Mesothelial cell of epicardium (in vitro differentiated cells): ENCODE results near the gene DSTN. TPM values are rescaled to one million over a fixed set of nuclear protein-coding genes. Genes with fewer than 3 reads are reported as not detected.
A peak's percentile ranks its signal among the peaks of the same experiment; 100 is the strongest.

Experiments
- DNase-seq, 2 experiments: peaks; one replicate each; pipeline ENCODE4 v3.0.0; 2021; ENCODE audit warnings: low spot score in 2 of 2; ENCODE audit not compliant: unreplicated experiment in 2 of 2
- H3K27ac Mint-ChIP-seq: 2 replicates; pipeline ENCODE4 v1.8.0; 2021; ENCODE audit warnings: mixed read lengths
- H3K27me3 Mint-ChIP-seq: 2 replicates; pipeline ENCODE4 v1.8.0; 2021; ENCODE audit warnings: low read depth, mixed read lengths
- H3K36me3 Mint-ChIP-seq: 2 replicates; pipeline ENCODE4 v1.8.0; 2021; ENCODE audit warnings: mixed read lengths
- H3K4me1 Mint-ChIP-seq: 2 replicates; pipeline ENCODE4 v1.8.0; 2021; ENCODE audit warnings: mixed read lengths
- H3K4me3 Mint-ChIP-seq: 2 replicates; pipeline ENCODE4 v1.8.0; 2021; ENCODE audit warnings: mild to moderate bottlenecking, moderate library complexity, mixed read lengths
- H3K9me3 Mint-ChIP-seq: 2 replicates; pipeline ENCODE4 v1.8.0; 2021; ENCODE audit warnings: mixed read lengths
- CTCF ChIP-seq: fragments of 200-600 bp; sonication (generic); IDR thresholded peaks from one replicate; pipeline ENCODE4 v1.5.0; 2021; ENCODE audit warnings: antibody characterized with exemption; ENCODE audit not compliant: unreplicated experiment
- total RNA-seq: library from RNA; stranded (reverse); gene quantifications from 3 replicates; pipeline ENCODE4 v1.2.1, GENCODE V29; 2021

Gene DSTN
- total RNA-seq, 1 donor from 2014 or later: 192 TPM

- TF ChIP-seq CTCF: no peak
- Mint-ChIP-seq H3K4me1 (peaks cover 33% of the 10 kb centered on the region), H3K27ac (no peak overlapping the region), H3K4me3 (no peak overlapping the region), H3K36me3 (peaks cover 17% of the 10 kb centered on the region), H3K27me3 (no peaks in the 10 kb centered on the region), H3K9me3 (peaks cover 11% of the 10 kb centered on the region)
- no peak for DNase-seq
Measured at GRCh38 chr20:17598013-17598550, 28.2 kb downstream of the DSTN start.

GRCh38 chr20:17601957-17602356 is 32.1 kb downstream of the DSTN start:
- DNase-seq: no peak
- H3K27ac Mint-ChIP-seq: peak overlapping the region; percentile 51

GRCh38 chr20:17602493-17602892 is 32.6 kb downstream of the DSTN start:
- H3K4me1 Mint-ChIP-seq: peaks cover 2% of the 10 kb centered on the region
- peaks cover 19% of the 10 kb centered on the region for H3K36me3 Mint-ChIP-seq
- H3K27ac Mint-ChIP-seq: no peak overlapping the region
- no peak for DNase-seq
- no peak overlapping the region for H3K4me3 Mint-ChIP-seq
- H3K27me3 Mint-ChIP-seq: no peaks in the 10 kb centered on the region
- peaks cover 8% of the 10 kb centered on the region for H3K9me3 Mint-ChIP-seq
- no peak for TF ChIP-seq CTCF

More at GRCh38 chr20:17601957-17602356, 32.1 kb downstream of the DSTN start:
- Mint-ChIP-seq H3K36me3 (peaks cover 22% of the 10 kb centered on the region), H3K4me1 (peaks cover 2% of the 10 kb centered on the region), H3K27me3 (no peaks in the 10 kb centered on the region), H3K4me3 (no peak overlapping the region), H3K9me3 (peaks cover 11% of the 10 kb centered on the region)
- TF ChIP-seq CTCF: no peak

GRCh38 chr20:17605131-17605660 is 35.3 kb downstream of the DSTN start:
- no peak for TF ChIP-seq CTCF
- H3K4me1 Mint-ChIP-seq: peaks cover 2% of the 10 kb centered on the region
- no peak overlapping the region for H3K4me3 Mint-ChIP-seq
- DNase-seq: no peak
- peaks cover 21% of the 10 kb centered on the region for H3K36me3 Mint-ChIP-seq
- H3K27me3 Mint-ChIP-seq: no peaks in the 10 kb centered on the region
- H3K27ac Mint-ChIP-seq: peak overlapping the region; percentile 68
- no peaks in the 10 kb centered on the region for H3K9me3 Mint-ChIP-seq

GRCh38 chr20:17606001-17606400 is 36.1 kb downstream of the DSTN start:
- no peak overlapping the region for H3K27ac Mint-ChIP-seq

More at GRCh38 chr20:17606001-17606400, 36.1 kb downstream of the DSTN start:
- Mint-ChIP-seq H3K27me3 (no peaks in the 10 kb centered on the region), H3K4me1 (peaks cover 2% of the 10 kb centered on the region), H3K36me3 (peaks cover 16% of the 10 kb centered on the region), H3K9me3 (no peaks in the 10 kb centered on the region), H3K4me3 (no peak overlapping the region)
- no peak for TF ChIP-seq CTCF
- DNase-seq: no peak
